Prostate gland (tissue), 2 donors: Measurements from ENCODE around the gene SND1. TPM values are rescaled to one million over a fixed set of nuclear protein-coding genes. Genes with fewer than 3 reads are reported as not detected.

Experiments
- DNase-seq: peaks from one replicate; pipeline ENCODE4 v3.0.0-alpha.2; 2019; ENCODE audit warnings: low spot score
- H3K27ac ChIP-seq, 2 donors: fragments of 200-600 bp; sonication (generic); 2 replicates each; pipeline ENCODE4 v1.5.1; 2017 to 2019
- H3K27me3 ChIP-seq: fragments of 200-600 bp; sonication (generic); replicated peaks from 2 replicates; pipeline ENCODE4 v1.5.1; 2019; ENCODE audit not compliant: insufficient read depth
- H3K36me3 ChIP-seq, 2 donors: fragments of 200-600 bp; sonication (generic); 1 replicate in 1 of 2; 2 replicates in 1 of 2; pipeline versions ENCODE4 v1.5.1 to v1.8.1; 2017 to 2019
- H3K4me1 ChIP-seq: fragments of 200-600 bp; sonication (generic); replicated peaks from 2 replicates; pipeline ENCODE4 v1.5.1; 2019
- H3K4me3 ChIP-seq, 2 donors: fragments of 200-600 bp; sonication (generic); 2 replicates each; pipeline ENCODE4 v1.5.1; 2017 to 2019
- H3K9me3 ChIP-seq: fragments of 200-600 bp; sonication (generic); 2 replicates; pipeline ENCODE4 v1.5.1; 2017
- CTCF ChIP-seq, 4 experiments: fragments of 200-600 bp in 2 of 4; fragments of 450-650 bp in 2 of 4; sonication (generic) in 2 of 4; IDR thresholded peaks; 1 replicate in 3 of 4; 2 replicates in 1 of 4; pipeline ENCODE4 v1.5.1; 2016 to 2019; ENCODE audit warnings: antibody characterized with exemption in 4 of 4, mild to moderate bottlenecking in 2 of 4, moderate library complexity in 2 of 4
- POLR2A ChIP-seq: fragments of 450-650 bp; IDR thresholded peaks from one replicate; pipeline ENCODE4 v1.6.1; 2016; ENCODE audit warnings: antibody characterized with exemption, mild to moderate bottlenecking
- POLR2AphosphoS5 ChIP-seq: sonication (generic); formaldehyde crosslinking; IDR thresholded peaks from one replicate; pipeline ENCODE4 v1.6.1; 2017; ENCODE audit warnings: antibody characterized with exemption
- WGBS: methylation state at CpG from one replicate; pipeline ENCODE4 v1.1.5; 2018; 5-methylcytosine and 5-hydroxymethylcytosine counted together
- intact Hi-C: fragments of 100-400 bp; cut with DNase I; formaldehyde crosslinking; loops from one replicate; pipeline ENCODE4 v1.14.2; 2022
- total RNA-seq, 2 donors: library from RNA; depleted of rRNA; stranded (reverse); fragments of >200 nt; gene quantifications; one replicate each; pipeline ENCODE4 v1.1.0, GENCODE V29; 2016

The SND1 gene
- total RNA-seq, 2 donors from 2014 or later = 175 to 190 TPM

GRCh38 chr7:128025380-128025779 is 373.4 kb downstream of the SND1 start:
- no peaks in the 10 kb centered on the region for H3K36me3 ChIP-seq
- no peak for DNase-seq
- H3K27me3 ChIP-seq = no peaks in the 10 kb centered on the region
- WGBS = 86% methylated on average over 6 of the region's 6 CpGs
- intact Hi-C loops = loop anchor here (10.0 kb wide), 1 partner anchor 321 kb away; no protein-coding TSS in a partner anchor
- no peaks in the 10 kb centered on the region for H3K9me3 ChIP-seq
- no peak overlapping the region for H3K27ac ChIP-seq
- peaks cover 2% of the 10 kb centered on the region for H3K4me1 ChIP-seq
- TF ChIP-seq CTCF (IDR thresholded peaks at IDR 0.05) = no peak
- TF ChIP-seq POLR2AphosphoS5 = no peak
- H3K4me3 ChIP-seq = no peak overlapping the region

GRCh38 chr7:128025819-128026218 is 373.8 kb downstream of the SND1 start:
- peaks cover 6% of the 10 kb centered on the region for H3K4me1 ChIP-seq
- no peak overlapping the region for H3K4me3 ChIP-seq
- 83% methylated on average over 2 of the region's 2 CpGs for WGBS
- no peaks in the 10 kb centered on the region for H3K27me3 ChIP-seq
- no peaks in the 10 kb centered on the region for H3K9me3 ChIP-seq
- H3K27ac ChIP-seq = no peak overlapping the region
- TF ChIP-seq POLR2AphosphoS5 (no peak), CTCF (IDR thresholded peaks at IDR 0.05) (no peak), POLR2A (no peak)
- no peaks in the 10 kb centered on the region for H3K36me3 ChIP-seq
- intact Hi-C loops = loop anchor here (10.0 kb wide), 1 partner anchor 321 kb away; no protein-coding TSS in a partner anchor
- no peak for DNase-seq

- Histone ChIP-seq H3K27ac (no peak overlapping the region), H3K27me3 (no peaks in the 10 kb centered on the region), H3K36me3 (no peaks in the 10 kb centered on the region), H3K4me3 (no peak overlapping the region), H3K4me1 (peaks cover 7% of the 10 kb centered on the region), H3K9me3 (no peaks in the 10 kb centered on the region)
- WGBS = 67% methylated on average over 2 of the region's 2 CpGs
- TF ChIP-seq POLR2AphosphoS5 = no peak
- TF ChIP-seq CTCF (IDR thresholded peaks at IDR 0.05) = no peak
- TF ChIP-seq POLR2A = no peak
- DNase-seq = no peak
- intact Hi-C loops = loop anchor here (10.0 kb wide), 1 partner anchor 322 kb away; no protein-coding TSS in a partner anchor
These were observed 374.6 kb downstream of the SND1 start for GRCh38 chr7:128026551-128026950.

GRCh38 chr7:128027485-128027980 is 375.5 kb downstream of the SND1 start:
- Histone ChIP-seq H3K9me3 (no peaks in the 10 kb centered on the region), H3K27me3 (no peaks in the 10 kb centered on the region), H3K4me3 (no peak overlapping the region), H3K27ac (no peak overlapping the region), H3K36me3 (no peaks in the 10 kb centered on the region), H3K4me1 (peaks cover 7% of the 10 kb centered on the region)
- intact Hi-C loops = loop anchor here (10.0 kb wide), 1 partner anchor 323 kb away; no protein-coding TSS in a partner anchor
- TF ChIP-seq POLR2A (no peak), CTCF (IDR thresholded peaks at IDR 0.05) (no peak), POLR2AphosphoS5 (no peak)
- WGBS = 68% methylated on average over 4 of the region's 4 CpGs
- DNase-seq = no peak

- Histone ChIP-seq H3K27ac (no peak overlapping the region), H3K4me1 (peaks cover 7% of the 10 kb centered on the region), H3K9me3 (no peaks in the 10 kb centered on the region), H3K27me3 (no peaks in the 10 kb centered on the region), H3K36me3 (no peaks in the 10 kb centered on the region), H3K4me3 (no peak overlapping the region)
- intact Hi-C loops = loop anchor here (10.0 kb wide), 1 partner anchor 325 kb away; no protein-coding TSS in a partner anchor
- TF ChIP-seq POLR2A (no peak), POLR2AphosphoS5 (no peak), CTCF (IDR thresholded peaks at IDR 0.05) (no peak)
- WGBS = 95% methylated on average over 17 of the region's 17 CpGs
- no peak for DNase-seq
These were observed 377.5 kb downstream of the SND1 start for GRCh38 chr7:128029405-128029995.
